GM13977 (cell line): ENCODE measurements around the gene BMP2K.
"Not testable (repeated sequence)": the region's sequence is repeated elsewhere in the genome, so short reads cannot be mapped to it uniquely, and the experiment has no call there.

Experiments
- DNase-seq: peaks from one replicate; pipeline ENCODE4 v3.0.0; 2012; ENCODE audit warnings: low spot score
- in situ Hi-C: fragments of 300-500 bp; cut with MboI; formaldehyde crosslinking; loops from one replicate; pipeline ENCODE4 v1.12.0; 2022; ENCODE audit warnings: low sequenced_read_pairs, low pct_unique_long_range_greater_than_20kb, mixed read lengths, inconsistent platforms; ENCODE audit not compliant: unreplicated experiment
- TF ChIP-seq, protein P1 (sequence below): IDR thresholded peaks from 2 replicates; pipeline ENCODE4 v1.5.1; 2012; ENCODE audit warnings: mild to moderate bottlenecking, control low read depth; ENCODE audit not compliant: insufficient read depth; ENCODE audit errors: extremely low read depth, missing control alignments

BMP2K gene

DNA sequence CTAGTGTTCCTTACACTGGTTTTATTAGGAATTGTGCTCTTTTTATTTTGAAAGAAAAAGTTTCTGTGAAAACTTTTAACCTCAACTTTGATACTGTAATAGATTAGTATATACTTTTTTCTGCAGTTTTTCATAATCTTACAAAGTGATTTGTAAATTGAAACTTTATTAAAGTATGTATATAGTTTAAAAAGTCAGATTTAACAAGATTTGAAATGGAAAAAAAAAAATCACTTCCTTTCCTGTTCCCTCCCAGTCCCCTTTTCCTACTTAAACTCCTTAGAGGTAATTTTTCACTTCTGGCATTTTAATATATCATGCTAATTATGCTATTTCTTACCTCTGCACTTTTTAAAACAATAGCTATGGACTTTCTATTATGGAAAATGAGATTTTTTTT, 113.8 kb downstream of the BMP2K start:
- TF ChIP-seq, protein P1, sequence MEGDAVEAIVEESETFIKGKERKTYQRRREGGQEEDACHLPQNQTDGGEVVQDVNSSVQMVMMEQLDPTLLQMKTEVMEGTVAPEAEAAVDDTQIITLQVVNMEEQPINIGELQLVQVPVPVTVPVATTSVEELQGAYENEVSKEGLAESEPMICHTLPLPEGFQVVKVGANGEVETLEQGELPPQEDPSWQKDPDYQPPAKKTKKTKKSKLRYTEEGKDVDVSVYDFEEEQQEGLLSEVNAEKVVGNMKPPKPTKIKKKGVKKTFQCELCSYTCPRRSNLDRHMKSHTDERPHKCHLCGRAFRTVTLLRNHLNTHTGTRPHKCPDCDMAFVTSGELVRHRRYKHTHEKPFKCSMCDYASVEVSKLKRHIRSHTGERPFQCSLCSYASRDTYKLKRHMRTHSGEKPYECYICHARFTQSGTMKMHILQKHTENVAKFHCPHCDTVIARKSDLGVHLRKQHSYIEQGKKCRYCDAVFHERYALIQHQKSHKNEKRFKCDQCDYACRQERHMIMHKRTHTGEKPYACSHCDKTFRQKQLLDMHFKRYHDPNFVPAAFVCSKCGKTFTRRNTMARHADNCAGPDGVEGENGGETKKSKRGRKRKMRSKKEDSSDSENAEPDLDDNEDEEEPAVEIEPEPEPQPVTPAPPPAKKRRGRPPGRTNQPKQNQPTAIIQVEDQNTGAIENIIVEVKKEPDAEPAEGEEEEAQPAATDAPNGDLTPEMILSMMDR: no peak
- DNase-seq: no peak

DNA sequence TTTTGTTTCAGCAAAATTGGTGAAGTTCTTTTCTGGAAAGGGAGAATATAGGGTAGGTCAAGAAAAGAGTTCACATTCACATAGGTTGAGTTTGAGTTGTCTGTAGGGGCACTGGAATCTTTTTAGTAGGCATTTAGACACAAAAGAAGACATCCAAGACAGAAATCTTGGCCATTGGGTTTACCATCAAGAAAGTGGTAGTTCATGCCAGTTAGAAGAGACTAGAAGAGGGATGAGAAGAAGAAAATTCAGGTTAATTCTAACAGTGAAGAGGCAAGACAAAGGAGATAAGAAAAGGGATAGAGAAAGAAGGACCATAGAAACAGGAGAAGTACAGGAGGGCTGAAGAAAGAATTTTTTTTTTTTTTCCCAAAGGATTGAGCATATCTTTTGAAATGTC, 123.2 kb downstream of the BMP2K start:
- in situ Hi-C loops: no loop called here
- TF ChIP-seq, protein P1: no peak
- DNase-seq: no peak

More for the DNA sequence above, 113.8 kb downstream of the BMP2K start:
- in situ Hi-C loops: no loop called here

DNA sequence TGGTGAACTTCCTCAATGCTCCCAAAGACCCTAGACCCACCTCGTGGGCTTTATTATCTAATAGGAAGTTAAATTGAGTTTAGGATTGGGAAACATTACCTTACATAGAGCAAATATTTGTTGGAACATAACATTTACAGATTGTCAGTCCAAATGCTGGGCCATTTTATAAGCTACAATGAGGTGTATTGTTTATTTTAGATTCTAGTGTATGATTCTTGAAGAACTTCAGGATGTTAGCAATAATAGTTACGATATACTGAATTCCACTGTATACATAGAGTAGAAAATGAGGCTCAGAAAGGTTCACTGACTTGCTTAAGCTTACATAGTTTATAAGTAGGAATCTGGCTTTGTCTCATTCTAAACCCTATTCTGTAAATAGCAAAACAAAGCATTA, 125.7 kb downstream of the BMP2K start:
- TF ChIP-seq, protein P1: no peak
- DNase-seq: no peak
- in situ Hi-C loops: no loop called here

DNA sequence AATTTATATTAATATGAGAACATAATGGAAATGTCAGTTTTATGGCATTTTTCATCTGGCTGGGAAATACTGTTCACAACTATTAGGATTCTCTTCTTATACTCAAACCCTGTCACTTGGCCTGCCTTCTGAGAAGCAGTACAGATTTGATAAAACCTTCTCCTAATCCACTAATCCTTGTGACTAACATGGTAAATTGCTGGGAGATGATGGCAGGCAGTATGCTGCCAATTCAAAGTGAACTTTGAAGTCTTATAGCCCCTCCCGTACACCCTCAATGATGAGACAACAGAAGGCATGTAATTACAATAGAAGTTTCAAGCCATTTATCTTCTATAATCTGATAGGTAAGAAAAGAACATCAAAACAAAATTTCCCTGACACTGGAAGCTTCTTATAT, 126.1 kb downstream of the BMP2K start:
- TF ChIP-seq, protein P1: no peak
- in situ Hi-C loops: no loop called here
- no peak for DNase-seq

DNA sequence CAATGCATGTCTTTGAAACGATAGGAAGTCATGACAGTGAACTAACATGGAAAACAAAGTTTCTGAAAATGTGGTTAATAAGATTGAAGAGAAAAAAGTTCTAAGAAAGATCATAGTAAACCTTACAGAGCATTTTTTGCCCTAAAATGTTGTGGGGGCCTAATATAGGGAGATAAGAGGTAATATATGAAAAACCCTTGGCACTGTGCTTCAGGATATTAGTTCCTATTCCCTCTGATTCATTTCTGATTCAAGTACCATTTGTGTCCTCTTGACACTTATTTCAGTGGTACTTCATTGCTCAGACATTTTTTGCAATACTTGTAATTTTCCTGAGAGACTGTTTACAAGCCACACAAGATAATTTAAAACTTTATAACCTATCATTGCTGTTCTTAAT, 128.0 kb downstream of the BMP2K start:
- in situ Hi-C loops: no loop called here
- DNase-seq: no peak
- TF ChIP-seq, protein P1: no peak

DNA sequence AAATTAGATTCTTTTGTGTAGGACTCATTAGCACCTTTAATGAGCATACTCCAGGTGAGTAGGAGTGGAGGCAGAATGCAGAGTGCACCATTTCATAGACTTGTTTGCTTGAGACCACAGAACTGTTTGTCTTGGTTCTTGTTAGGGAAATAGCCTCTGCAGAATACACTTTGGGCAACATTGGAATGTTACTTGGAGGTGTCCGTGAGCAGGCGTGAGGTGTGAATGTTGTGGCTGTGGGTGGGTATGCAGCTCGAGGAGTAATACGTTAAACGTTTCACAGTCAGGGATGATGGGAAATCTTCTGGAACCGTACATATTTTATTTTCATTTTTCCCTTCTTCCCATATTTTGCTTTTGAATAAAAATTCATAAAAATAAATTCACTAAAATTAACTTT, 131.5 kb downstream of the BMP2K start:
- TF ChIP-seq, protein P1: no peak
- DNase-seq: no peak
- in situ Hi-C loops: no loop called here

DNA sequence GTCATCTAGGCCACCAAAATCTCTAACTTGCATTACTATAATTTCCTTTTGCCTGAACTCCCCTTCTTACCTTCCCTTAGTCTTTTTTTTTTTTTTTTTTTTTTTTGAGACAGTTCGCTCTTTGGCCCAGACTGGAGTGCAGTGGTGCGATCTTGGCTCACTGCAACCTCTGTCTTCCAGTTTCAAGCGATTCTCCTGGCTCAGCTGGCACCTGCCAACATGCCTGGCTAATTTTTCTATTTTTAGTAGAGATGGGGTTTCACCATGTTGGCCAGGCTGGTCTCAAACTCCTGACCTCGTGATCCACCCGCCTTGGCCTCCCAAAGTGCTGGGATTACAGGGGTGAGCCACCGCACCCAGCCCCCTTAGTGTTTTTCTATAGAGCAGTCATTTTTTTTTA, 132.8 kb downstream of the BMP2K start:
- in situ Hi-C loops, DNase-seq: not testable (repeated sequence)
